Measurements from ENCODE around the gene COPS7A.

Gene COPS7A, protein sequence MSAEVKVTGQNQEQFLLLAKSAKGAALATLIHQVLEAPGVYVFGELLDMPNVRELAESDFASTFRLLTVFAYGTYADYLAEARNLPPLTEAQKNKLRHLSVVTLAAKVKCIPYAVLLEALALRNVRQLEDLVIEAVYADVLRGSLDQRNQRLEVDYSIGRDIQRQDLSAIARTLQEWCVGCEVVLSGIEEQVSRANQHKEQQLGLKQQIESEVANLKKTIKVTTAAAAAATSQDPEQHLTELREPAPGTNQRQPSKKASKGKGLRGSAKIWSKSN

GRCh38 chr12:6723607-6724408 is at the start of gene COPS7A:
TSS of gene COPS7A (plus strand) at chr12:6724046. CDS start at chr12:6724657, 611 bp downstream.
- Mint-ChIP-seq H3K9me3 (no peaks in the 10 kb centered on the region), H3K27ac (peak within 1 kb of the TSS; percentile 93), H3K4me3 (peak within 1 kb of the TSS; percentile 86), H3K4me1 (ENCODE audit: low read depth) (peaks cover 29% of the 10 kb centered on the region), H3K27me3 (no peaks in the 10 kb centered on the region), H3K36me3 (ENCODE audit: low read depth) (peaks cover 33% of the 10 kb centered on the region)
- DNase-seq = peak; percentile 95

DNA sequence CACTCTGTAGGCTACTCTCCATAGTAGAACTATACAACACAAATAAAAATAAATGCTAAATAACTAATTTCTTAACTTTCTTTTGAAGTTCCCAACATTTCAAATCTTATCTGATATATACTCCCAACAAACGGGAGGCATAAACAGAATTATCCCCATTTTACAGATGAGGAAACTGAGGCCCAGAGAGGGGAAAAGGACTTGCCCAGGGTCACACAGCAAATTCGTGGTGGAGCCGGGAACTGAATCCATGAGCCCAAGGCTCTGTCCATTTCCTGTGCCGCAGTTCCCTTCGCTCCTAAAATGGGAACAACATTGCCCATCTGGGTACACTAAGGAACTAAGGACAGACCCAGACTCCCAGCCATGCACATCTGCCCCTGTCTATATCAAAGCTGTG is 46.9 kb upstream of the COPS7A start:
- no peaks in the 10 kb centered on the region for H3K9me3 Mint-ChIP-seq
- peaks cover 8% of the 10 kb centered on the region for H3K4me1 Mint-ChIP-seq (ENCODE audit: low read depth)
- no peaks in the 10 kb centered on the region for H3K27me3 Mint-ChIP-seq
- H3K4me3 Mint-ChIP-seq = no peak overlapping the region
- peak overlapping the region; percentile 40 for H3K27ac Mint-ChIP-seq
- DNase-seq = no peak
- peaks cover 99% of the 10 kb centered on the region for H3K36me3 Mint-ChIP-seq (ENCODE audit: low read depth)

DNA sequence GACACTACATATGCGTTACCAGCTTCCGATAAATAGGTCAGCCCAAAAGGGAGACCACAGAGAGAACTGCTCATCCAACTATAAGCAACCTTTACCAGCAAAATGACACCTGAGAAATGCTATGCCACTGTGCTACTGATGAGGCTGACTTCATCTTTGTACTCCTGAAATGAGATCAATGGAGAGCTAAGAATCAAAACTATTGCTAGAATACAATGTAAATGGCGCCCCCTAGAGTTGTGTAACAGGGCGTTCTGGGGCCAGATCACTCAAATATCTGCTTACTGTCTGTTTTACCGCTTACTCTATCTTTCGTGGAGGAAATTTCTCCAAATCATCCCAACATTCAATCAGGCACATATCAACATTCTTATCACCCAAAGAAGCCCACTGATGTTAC is 39.2 kb upstream of the COPS7A start:
- Mint-ChIP-seq H3K27me3 (no peaks in the 10 kb centered on the region), H3K4me1 (ENCODE audit: low read depth) (peaks cover 55% of the 10 kb centered on the region), H3K9me3 (no peaks in the 10 kb centered on the region), H3K36me3 (ENCODE audit: low read depth) (peaks cover 90% of the 10 kb centered on the region), H3K4me3 (no peak overlapping the region), H3K27ac (peak overlapping the region; percentile 81)
- DNase-seq = no peak

- H3K4me3 Mint-ChIP-seq = peak overlapping the region; percentile 96
- peak overlapping the region; percentile 97 for H3K27ac Mint-ChIP-seq
- peaks cover 86% of the 10 kb centered on the region for H3K36me3 Mint-ChIP-seq (ENCODE audit: low read depth)
- peaks cover 58% of the 10 kb centered on the region for H3K4me1 Mint-ChIP-seq (ENCODE audit: low read depth)
- H3K27me3 Mint-ChIP-seq = no peaks in the 10 kb centered on the region
- no peaks in the 10 kb centered on the region for H3K9me3 Mint-ChIP-seq
- DNase-seq = no peak
Observed at GRCh38 chr12:6685814-6686213, 38.0 kb upstream of the COPS7A start.

GRCh38 chr12:6688543-6688998 is 35.3 kb upstream of the COPS7A start:
- Mint-ChIP-seq H3K4me1 (ENCODE audit: low read depth) (peaks cover 55% of the 10 kb centered on the region), H3K27me3 (no peaks in the 10 kb centered on the region), H3K4me3 (peak overlapping the region; percentile 96), H3K36me3 (ENCODE audit: low read depth) (peaks cover 64% of the 10 kb centered on the region), H3K9me3 (no peaks in the 10 kb centered on the region), H3K27ac (peak overlapping the region; percentile 97)
- no peak for DNase-seq

GRCh38 chr12:6688999-6689882 is 34.6 kb upstream of the COPS7A start, which contains the start of gene ZNF384:
TSS of gene ZNF384 (minus strand) at chr12:6689375. CDS start at chr12:6679520, 9,855 bp downstream.
- Mint-ChIP-seq H3K9me3 (no peaks in the 10 kb centered on the region), H3K4me3 (peak within 1 kb of the TSS; percentile 96), H3K36me3 (ENCODE audit: low read depth) (peaks cover 58% of the 10 kb centered on the region), H3K4me1 (ENCODE audit: low read depth) (peaks cover 51% of the 10 kb centered on the region), H3K27ac (peak within 1 kb of the TSS; percentile 97), H3K27me3 (no peaks in the 10 kb centered on the region)
- DNase-seq = peak; percentile 92

GRCh38 chr12:6691473-6691872 is 32.4 kb upstream of the COPS7A start:
- H3K4me3 Mint-ChIP-seq = no peak overlapping the region

DNA sequence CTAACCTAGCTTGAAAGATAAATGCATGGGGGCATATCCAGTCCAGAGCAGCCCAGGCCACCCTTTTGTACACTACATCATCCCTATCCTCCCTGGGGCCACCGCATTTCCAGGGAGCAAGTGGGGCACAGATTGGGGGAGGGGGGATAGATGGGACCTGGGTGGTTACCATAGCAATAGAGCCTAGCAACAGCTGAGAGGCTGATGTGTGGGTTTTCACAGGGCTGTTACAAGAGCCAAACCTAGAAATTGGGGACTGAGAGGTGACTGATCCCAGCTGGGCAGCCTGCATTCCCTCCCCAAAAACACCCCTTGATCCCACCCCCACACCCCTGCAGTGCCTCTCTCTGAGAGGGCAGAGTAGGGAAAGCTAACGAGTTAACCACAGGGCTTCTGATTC is 31.0 kb upstream of the COPS7A start:
- no peak overlapping the region for H3K27ac Mint-ChIP-seq
- peaks cover 16% of the 10 kb centered on the region for H3K4me1 Mint-ChIP-seq (ENCODE audit: low read depth)
- no peak overlapping the region for H3K4me3 Mint-ChIP-seq

More at GRCh38 chr12:6691473-6691872, 32.4 kb upstream of the COPS7A start:
- Mint-ChIP-seq H3K27ac (no peak overlapping the region), H3K9me3 (no peaks in the 10 kb centered on the region), H3K4me1 (ENCODE audit: low read depth) (peaks cover 30% of the 10 kb centered on the region), H3K36me3 (ENCODE audit: low read depth) (peaks cover 35% of the 10 kb centered on the region), H3K27me3 (no peaks in the 10 kb centered on the region)
- no peak for DNase-seq

DNA sequence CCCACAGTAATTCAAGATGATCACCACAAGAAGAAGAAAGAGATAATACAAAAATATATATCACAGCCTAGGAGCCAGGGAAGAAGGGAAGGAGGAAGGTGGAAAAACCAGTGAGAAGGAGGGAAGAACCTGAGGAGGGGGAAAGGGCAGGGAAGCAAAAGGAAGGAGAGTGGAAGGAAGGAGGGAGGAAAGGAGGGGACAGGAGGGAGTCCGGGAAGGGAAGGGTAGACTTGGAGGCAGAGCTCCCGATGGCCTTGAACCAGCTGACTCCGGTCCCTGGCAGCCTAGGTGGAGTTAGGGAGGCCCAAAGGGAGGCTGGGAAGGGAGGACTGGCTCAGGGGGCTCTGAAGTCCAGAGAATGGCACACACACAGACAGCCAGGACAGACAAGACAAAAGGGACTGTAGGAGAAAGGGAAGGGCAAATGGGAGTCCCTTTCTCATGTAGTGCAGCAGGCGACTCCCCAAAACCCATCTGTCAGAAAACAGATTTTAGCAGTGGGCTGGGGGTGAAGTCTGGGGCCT is 30.0 kb upstream of the COPS7A start:
- Mint-ChIP-seq H3K27ac (no peak overlapping the region), H3K36me3 (ENCODE audit: low read depth) (peaks cover 11% of the 10 kb centered on the region), H3K9me3 (no peaks in the 10 kb centered on the region), H3K4me1 (ENCODE audit: low read depth) (peaks cover 15% of the 10 kb centered on the region), H3K4me3 (no peak overlapping the region), H3K27me3 (peaks cover 9% of the 10 kb centered on the region)
- DNase-seq = no peak

More for the DNA sequence above, 31.0 kb upstream of the COPS7A start:
- H3K27me3 Mint-ChIP-seq = peaks cover under 1% of the 10 kb centered on the region
- H3K36me3 Mint-ChIP-seq (ENCODE audit: low read depth) = peaks cover 21% of the 10 kb centered on the region
- H3K9me3 Mint-ChIP-seq = no peaks in the 10 kb centered on the region
- DNase-seq = no peak

- Mint-ChIP-seq H3K27ac (no peak overlapping the region), H3K4me1 (ENCODE audit: low read depth) (peaks cover 21% of the 10 kb centered on the region), H3K36me3 (ENCODE audit: low read depth) (peaks cover 6% of the 10 kb centered on the region), H3K27me3 (peaks cover 17% of the 10 kb centered on the region), H3K4me3 (no peak overlapping the region), H3K9me3 (no peaks in the 10 kb centered on the region)
- DNase-seq = no peak
Observed at GRCh38 chr12:6694701-6695100, 29.1 kb upstream of the COPS7A start.

- Mint-ChIP-seq H3K36me3 (ENCODE audit: low read depth) (no peaks in the 10 kb centered on the region), H3K9me3 (no peaks in the 10 kb centered on the region), H3K4me1 (ENCODE audit: low read depth) (peaks cover 19% of the 10 kb centered on the region), H3K4me3 (no peak overlapping the region), H3K27me3 (peaks cover 18% of the 10 kb centered on the region), H3K27ac (no peak overlapping the region)
- DNase-seq = no peak
Observed at GRCh38 chr12:6695313-6696045, 28.4 kb upstream of the COPS7A start.

DNA sequence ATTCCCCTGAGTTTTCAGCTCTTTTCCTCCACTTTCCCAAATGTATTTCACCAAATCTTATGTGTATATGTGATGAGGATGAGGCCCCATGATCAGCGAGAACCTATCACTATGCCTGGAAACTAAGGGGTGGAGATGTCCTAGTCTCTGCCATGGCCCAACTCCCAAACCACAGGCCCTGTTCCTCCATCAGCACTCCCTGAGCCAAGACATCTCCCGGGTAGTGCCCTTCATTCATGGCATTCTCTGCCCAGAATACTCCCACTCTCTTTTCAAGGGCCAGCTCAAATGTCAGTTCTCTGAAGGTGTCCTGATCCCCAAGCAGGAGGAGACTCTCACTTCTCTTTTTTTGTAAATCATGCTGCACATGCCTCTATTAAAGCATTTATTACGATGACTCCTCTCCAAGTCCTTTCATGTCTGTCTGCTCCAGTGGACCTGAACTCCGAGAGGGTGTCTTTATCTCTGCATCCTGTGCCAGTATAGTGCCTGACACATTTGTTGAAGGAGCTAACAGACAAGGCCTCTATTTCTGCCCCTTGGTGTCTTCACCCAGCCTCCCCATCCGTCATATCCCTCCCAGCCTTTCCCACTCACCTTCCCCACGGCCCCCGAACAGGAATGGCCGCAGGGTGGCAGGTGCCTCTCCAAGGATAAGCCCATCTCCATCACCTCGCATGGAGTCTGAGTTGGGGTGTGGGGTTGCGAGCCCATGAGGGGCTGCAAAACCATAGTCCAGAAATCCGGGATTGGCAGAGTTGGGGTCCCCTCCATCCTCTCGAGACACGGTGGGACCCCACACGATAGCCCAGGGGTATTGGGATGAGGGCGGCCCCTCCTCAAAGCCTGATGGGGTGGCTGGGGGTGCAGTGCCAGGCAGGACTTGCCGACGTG is 26.9 kb upstream of the COPS7A start:
- DNase-seq = no peak
- Mint-ChIP-seq H3K4me3 (no peak overlapping the region), H3K27me3 (peaks cover 31% of the 10 kb centered on the region), H3K36me3 (ENCODE audit: low read depth) (no peaks in the 10 kb centered on the region), H3K27ac (no peak overlapping the region), H3K9me3 (no peaks in the 10 kb centered on the region), H3K4me1 (ENCODE audit: low read depth) (peaks cover 17% of the 10 kb centered on the region)

All from activated T-cell treated with anti-CD3 and anti-CD28 coated beads, Interleukin-2, amount 50 U/mL, for 24 hours (primary cell).